Skin of body (tissue), 2 donors: ENCODE data around the gene ITLN1. TPM values are rescaled to one million over a fixed set of nuclear protein-coding genes. Genes with fewer than 3 reads are reported as not detected.
"Not testable (repeated sequence)": the region's sequence is repeated elsewhere in the genome, so short reads cannot be mapped to it uniquely, and the experiment has no call there.

ENCODE experiments used
- DNase-seq: peaks from one replicate; lab custom pipeline; 2025; lab: John Stamatoyannopoulos, UW
- total RNA-seq: library from RNA; depleted of rRNA; stranded (reverse); fragments of >200 nt; gene quantifications from one replicate; pipeline ENCODE4 v1.2.3, GENCODE V29; 2014

The ITLN1 gene
- total RNA-seq, 1 donor from 2014 or later, result 0.49 TPM

DNA sequence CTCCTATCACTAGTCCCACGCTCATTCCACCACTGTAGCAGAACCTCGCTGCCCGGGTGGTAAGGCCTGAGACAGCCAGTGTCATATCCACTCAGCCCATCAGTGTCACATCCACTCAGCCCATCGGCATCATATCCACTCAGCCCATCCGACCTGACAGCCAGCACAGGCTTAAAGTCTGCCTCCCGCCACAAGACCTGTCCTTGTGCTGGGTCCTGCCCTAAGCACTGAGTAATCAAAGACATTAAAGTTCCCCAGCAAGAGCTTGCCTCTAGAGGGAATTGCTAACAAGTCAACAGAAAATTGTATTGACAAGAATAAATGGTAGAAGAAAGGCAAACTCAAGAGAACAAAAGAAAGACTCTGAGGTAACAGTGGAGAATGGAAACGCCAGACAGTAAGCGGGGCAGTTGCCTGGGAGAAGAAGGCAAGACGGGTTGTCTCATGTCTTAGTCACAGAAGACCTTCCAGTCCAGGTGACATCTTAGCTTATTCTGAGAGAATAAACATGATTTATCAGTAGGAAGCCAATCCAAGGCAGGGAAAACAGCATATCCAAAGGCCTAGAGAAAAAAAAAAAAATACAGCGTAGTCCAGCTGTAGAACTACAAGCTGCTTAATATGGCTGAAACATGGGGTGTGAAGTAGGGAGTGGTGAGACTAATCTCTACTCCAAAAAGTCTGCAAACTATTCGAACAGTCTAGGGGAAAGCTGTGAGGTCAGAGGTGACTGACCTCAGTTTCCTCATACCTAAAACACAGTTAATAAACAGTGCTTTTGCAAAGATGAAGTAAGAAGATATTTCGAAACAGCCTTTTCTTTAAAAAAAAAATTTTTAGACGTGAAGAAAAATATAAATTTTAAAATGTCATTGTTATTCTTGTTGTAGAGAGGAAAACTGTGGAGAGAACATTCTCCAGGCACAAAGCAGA lies 1.1 kb downstream of the ITLN1 start:
- no peak for DNase-seq

DNA sequence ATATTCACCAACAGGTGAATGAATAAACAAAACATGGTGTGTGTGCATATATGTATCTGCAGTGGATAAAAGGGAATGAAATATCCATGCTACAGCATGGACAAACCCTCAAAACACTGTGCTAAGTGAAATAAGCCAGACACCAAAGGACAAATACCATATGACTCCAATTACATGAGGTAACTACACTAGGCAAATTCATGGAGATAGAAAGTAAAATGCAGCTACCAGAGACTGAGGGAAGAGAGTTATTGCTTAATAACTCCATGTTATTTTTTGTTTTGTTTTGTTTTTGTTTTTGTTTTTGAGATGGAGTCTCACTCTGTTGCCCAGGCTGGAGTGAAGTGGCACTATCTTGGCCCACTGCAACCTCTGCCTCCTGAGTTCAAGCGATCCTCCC lies 2.4 kb downstream of the ITLN1 start:
- no peak for DNase-seq

DNA sequence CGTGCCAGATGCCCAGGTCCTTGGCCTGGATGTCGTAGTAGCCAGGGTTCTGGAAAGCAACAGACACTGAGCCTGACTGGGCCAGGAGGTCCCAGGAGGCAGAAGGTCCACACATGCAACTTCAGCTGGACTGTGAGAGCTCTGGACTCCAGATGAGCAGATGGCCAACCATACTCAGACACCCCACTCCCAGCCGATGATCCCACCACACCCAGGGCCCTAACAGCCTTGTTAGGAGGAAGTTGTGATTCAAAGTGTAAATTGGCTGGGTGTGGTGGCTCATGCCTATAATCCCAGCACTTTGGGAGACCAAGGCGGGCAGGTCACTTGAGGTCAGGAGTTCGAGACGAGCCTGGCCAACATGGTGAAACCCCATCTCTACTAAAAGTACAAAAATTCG lies 3.7 kb downstream of the ITLN1 start:
- DNase-seq, result not testable (repeated sequence)

DNA sequence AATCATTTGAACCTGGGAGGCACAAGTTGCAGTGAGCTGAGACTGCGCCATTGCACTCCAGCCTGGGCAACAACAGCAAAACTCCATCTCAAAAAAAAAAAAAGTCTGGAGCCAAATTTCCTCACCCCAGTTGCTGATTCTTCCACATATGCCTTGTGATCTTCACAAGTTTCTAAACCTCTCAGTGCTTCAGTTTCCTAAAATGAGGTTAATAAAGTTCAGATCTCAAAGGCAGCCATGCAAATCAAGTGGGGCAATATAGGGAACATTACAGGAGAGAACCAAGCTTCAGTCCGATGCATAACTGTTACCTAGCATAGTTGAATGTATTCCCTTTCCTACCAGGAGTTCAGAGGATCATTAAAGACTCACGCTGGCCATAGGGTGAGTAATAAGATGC lies 4.8 kb downstream of the ITLN1 start:
- no peak for DNase-seq

DNA sequence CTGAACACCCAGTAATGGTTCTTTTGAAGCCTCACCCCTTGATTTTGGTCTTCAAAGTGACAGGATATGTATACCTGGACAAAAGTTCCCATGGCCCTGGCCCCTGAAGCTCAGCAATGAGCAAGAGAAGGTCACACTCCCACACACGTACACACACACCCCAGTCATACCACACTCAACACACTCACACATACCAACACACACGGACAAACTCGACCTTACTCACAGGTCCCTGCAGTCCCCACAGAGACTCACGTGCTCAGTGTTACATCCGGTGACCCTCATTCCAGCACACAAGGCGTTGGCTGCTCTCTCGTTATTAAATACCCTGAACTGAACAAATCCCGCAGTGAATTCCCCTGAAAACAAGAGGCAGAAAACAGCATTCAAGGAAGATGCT lies 5.9 kb downstream of the ITLN1 start:
- no peak for DNase-seq

DNA sequence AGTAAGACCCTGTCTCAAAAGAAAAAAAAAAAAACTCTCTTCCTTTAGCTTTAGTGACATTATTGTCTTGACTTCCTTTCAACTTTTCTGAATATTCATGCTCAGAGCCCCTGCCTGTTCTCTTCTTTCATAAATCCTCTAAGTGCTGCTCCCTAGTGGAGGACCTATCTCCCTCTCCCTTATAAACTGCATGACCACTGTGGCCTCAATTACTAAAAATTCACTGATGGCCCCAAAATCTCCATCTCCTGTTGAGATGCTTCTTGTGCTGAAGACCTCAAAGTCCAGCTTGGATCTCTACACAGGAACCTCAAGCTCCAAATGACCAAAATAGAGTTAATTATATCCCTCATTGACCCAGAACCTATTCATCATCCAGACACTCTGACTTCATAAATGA lies 7.8 kb downstream of the ITLN1 start:
- no peak for DNase-seq

DNA sequence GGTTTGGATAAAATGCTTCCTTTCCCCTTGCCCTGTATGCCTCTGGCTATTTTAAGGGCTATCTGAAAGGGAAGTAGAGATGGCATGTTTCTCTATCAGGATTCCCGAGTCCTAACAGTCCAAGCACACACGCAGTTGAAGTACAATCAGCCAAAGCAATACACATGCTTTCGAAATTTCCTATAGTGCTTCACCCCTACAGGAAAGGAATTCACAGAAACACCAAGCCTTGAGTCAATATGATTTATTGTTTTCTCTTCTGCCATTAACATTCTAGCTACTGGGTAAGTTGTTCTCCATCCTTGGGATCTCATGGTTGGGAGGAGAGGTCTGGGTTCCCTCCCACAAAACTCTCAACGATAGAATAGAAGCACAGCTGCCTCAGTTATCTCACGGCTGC lies 8.7 kb downstream of the ITLN1 start:
- no peak for DNase-seq

DNA sequence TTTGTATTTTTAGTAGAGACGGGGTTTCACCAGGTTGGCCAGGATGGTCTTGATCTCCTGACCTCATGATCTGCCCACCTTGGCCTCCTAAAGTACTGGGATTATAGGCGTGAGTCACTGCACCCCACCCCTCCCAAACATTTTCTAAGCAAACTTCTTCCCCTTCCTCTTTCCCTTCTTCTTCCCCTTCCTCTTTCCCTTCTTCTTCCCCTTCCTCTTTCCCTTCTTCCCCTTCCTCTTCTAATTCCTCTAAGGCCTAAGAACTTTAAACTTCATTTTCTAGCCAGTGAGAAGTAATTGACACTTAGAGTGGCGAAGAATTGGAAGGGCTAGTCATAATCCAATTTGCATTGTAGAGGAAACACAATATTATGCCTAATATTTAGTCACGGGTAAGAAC lies 9.4 kb downstream of the ITLN1 start:
- not testable (repeated sequence) for DNase-seq

DNA sequence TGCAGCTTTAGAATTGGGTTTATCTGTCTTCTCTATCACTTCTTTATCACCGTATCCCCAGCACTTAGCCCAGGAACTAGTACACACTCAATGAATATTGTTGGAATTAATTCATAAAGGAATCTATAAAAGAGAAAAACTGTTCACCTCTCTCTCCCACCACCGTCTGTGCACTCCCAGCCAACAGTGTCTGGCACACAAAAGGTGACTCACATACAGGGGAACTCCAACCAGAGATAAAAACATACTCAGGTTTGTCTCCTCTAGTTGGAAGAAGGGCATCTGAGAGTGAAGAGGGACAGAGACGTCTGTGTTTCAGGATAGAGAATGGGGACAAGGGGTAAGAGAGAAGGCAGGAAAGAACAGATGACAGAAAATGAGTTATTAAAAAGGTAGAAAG lies 10.0 kb downstream of the ITLN1 start:
- DNase-seq, result no peak

DNA sequence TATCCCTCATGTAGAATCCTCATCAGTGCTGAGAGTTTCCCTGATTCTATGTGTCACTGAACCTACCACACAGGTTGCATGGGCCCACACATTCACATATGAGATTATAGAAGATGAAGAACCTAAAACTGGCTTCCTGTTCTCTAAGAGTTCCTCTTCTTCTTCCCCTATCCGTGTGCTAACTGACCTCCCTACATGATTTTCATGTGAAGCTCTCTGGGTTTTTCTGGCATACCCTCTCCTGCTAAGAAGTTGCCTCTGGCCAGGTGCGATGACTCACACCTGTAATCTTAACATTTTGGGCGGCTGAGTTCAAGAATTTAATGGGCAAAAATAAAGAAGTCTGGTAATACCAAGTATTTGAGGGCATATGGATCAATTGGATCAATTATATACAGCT lies 16.8 kb downstream of the ITLN1 start:
- no peak for DNase-seq

DNA sequence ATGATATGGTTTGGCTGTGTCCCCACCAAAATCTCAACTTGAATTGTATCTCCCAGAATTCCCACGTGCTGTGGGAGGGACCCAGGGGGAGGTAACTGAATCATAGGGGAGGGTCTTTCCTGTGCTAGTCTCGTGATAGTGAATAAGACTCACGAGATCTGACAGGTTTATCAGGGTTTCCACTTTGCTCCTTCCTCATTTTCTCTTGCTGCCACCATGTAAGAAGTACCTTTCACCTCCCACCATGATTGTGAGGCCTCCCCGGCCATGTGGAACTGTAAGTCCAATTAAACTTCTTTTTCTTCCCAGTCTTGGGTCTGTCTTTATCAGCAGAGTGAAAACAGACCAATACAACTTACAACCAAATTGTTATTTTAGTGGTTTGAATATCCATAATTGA lies 17.3 kb downstream of the ITLN1 start:
- not testable (repeated sequence) for DNase-seq

DNA sequence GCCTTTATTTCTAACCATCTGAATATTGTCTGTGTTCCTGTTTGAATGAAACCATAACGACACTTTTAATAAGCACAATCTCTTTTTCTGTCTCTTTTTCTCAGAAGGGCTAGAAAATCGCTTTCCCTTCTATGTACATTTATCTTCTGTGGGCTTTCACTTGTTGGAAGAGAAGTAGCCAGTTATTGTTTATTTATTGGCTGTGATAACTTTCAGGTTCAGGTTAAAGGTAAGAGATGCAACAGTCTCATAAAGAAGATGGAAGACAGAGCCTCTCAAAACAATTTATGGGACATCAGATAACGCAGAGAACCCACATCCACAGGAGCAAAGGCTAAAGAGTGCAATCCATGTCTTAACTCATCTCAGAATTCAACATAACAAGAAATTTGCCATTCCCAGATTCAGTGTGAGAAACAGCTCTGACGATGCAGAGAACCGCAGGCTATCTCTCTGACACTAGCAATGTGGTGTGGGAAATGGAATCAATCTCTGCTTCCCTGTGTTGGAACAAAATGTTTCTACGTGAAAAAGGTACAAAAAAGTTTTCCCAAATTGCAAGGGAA lies 18.2 kb downstream of the ITLN1 start:
- DNase-seq, result no peak

DNA sequence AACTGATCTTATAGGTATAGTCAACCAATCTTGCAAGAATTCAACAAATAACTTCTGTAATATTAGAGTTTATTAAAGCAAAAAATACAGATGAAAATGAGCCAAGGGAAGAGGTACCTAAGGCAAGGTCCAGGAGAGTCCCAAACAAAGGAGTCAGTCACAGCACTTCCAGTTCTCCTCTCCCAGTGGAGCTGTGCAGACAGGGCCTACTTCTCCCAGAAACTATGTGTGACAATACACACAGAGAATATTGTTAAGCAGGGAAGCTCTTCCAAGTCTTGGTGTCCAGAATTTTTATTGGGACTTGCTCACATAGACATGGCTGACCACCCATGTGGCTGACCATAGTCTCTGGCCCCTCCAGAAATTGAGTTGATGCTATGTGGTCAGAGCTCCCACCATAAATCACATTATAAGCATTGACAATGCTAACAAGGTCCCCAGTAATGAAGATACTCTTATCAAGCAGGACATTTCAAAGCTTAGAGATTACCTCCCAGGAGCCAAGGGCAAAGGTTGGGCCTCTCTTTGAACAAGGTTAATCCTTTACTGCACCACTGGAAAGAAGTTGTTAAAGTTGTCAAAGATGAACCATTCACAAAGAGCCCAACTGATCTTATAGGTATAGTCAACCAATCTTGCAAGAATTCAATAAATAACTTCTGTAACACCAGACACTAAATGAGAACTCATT lies 18.8 kb downstream of the ITLN1 start:
- no peak for DNase-seq

DNA sequence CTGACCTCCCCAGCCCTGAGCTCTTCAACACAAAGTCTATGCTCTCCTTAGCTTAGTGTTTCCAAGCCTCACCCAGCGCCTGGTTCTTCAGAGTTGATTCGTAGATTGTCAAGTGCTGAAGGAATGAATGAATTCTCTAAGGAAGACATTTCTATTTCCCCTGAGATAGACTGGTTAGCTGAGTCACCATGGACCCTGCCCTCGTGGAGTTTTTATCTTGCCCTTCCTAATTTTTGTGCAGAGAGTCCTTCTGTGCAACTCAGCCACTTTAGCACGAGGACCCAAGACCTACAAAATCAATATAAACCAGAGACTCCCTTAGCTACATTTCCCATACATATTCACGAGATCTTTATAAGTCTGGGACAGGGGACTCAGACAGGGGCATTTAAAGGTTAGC lies 19.6 kb downstream of the ITLN1 start:
- DNase-seq, result no peak

DNA sequence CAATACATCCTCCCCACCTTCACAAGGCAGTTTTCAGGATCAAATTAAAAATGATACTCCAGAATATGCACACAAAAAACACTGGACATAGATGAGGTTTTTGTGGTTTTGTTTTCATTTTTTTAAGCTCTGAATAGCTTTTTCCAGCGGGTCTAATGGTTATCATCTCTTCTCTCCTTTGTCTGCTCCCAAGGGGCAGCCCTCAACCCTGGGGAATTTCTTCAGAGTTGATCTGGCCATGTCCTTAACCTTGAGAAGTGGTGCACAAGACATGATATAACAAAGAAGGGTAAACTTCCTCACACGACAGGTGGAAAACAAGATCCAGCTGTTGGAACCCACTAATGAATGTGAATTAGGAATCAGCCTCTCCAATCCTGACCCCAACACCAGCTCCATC lies 20.8 kb downstream of the ITLN1 start:
- DNase-seq, result no peak

DNA sequence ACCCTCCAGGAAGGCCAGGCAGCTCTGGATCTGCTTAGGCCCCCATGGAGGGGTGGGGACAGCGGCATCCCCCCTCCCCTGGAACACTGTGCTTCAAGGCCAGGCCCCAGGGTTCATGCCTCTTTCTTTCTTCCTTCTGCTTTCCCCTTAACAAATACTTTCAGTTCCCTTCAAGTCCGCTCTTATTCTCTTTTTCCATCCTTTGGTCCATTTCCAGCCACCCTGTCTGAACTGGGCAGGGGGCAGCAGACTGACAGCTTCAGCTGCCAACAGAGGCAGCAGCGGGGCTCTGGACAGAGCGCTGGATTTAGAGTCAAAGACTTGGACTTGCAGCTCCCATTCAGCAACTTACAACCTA lies 21.2 kb downstream of the ITLN1 start:
- no peak for DNase-seq

DNA sequence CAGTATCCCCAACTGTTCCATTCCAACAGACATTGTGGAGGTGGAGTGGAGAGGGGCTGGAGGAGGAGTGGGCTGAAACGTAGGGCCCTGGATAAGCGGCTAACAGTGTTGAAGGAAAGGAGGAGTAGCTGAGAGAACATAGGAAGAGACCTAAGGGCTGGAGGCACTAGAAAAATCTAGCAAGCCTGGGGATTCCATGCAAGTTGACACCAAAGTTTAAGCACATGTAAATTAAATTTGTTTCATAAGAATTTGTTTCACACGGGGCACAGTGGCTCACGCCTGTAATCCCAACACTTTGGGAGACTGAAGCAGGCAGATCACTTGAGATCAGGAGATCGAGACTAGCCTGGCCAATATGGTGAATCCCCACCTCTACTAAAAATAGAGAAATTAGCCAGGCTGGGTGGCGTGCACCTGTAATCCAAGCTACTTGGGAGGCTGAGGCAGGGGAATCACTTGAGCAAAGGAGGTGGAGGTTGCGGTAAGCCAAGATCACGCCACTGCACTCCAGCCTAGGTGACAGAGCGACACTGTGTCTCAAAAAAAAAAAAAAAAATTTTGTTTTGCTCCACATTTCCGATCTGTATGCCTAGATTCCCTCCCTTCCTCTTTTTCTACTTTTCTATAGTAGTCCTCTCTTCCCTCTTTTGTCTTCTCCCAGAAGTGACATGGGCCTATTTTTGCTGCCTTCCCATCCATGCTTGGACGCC lies 21.8 kb downstream of the ITLN1 start:
- no peak for DNase-seq

DNA sequence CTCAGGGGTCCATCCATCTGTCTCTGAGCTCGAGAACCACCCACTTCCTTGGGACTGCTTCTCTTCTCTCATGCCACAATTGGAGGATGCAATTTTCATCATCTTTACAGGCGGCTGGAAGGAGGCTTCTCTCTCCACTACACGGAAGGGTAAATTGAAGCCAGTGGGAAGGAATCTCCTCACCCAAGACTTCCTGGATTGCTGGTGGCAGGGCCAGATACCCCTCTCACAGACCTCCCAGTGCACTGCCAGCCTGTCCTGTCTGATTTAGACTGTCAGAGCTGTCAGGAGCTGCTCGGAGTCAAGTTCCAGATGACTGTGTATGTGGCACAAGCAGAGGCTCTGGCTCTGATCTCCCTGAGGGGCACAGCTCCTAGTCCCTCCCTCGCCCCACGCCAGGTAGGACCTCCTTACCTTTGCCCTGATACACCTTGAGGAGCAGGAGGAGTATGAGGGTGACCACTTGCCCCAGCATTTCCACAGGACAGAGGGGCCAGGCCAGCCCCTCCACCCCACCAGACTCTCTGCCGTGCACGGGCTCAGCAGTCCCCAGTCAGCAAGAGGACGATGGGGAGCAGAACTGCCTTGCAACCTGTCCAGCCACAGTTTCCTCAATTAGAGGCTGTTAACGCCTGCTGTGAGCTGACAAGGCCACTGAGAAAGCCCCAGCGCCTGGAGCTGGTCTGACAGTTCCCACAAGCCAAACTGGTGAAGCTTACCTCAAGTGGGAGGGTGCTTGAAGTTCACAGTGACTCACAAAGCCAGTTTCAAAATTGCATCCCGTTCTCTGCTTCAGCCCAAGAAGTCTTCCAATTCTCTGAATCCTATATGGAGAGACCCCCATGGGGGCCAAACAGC lies 22.5 kb downstream of the ITLN1 start, which contains the start of gene CD244:
Gene CD244 (minus strand): TSS at position 685 of the 858 bp plus-strand sequence. CDS start 210 bp downstream, at position 475.
- DNase-seq, result no peak

DNA sequence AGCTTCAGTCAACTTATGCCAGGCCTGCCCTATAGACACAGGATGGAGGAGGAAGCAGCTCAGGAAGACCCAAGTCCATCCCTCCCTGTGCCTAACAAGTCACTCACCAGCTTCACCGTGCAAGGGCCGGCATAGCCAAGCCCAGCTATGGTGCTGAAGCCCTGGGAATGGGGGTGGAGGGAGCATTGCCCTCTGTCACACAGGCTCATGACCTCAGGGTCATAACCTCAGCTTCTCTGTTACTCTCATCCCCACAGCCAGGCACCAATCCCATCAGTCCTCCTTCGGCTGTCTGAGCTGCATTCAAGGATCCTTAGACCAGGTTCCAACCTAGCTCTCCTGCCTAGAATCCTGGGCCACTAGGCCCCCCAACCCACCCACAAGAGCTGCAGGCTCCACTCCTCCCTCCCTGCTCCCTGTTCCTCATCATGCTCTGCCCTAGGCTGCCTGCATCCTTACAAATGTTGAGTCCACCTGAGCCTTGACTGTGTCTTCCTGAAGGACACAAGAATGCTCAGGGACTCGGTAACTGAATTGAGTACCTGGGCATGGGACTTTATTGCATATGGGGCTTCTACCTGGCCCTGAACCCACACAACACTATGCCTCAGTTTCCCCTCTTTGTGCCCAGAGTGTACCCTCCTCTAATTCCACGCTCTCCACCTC lies 24.0 kb downstream of the ITLN1 start:
- no peak for DNase-seq

DNA sequence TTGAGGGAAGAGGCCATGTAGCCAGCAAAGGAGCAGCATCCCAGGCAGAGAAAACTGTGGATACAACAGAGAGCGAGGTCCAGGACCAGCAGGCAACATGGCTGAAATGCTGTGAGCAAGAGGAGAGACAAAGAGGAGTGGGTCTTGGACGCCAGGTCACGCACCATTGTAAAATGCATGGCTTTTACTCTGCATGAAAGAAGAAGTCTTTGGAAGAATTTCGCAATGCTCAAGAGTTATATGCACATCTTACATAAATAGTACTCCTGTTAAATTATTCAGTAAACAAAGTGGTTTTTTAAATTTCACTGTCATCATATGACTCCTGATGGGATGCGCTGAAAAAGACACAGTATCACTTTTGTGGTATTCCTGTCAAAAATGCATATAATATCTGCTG lies 25.8 kb downstream of the ITLN1 start:
- DNase-seq, result no peak
